CD4-positive, alpha-beta T cell treated with Interleukin-1 beta for 1 hour (primary cell): ENCODE data around the gene C10orf90.
"Not testable (repeated sequence)": the region's sequence is repeated elsewhere in the genome, so short reads cannot be mapped to it uniquely, and the experiment has no call there.

Source experiments
- DNase-seq, 2 donors: peaks; one replicate each; pipeline ENCODE4 v3.0.0-alpha.2; 2020 to 2022

The C10orf90 gene

GRCh38 chr10:126581648-126582046, 88.8 kb downstream of the C10orf90 start:
- DNase-seq, result no peak

DNA sequence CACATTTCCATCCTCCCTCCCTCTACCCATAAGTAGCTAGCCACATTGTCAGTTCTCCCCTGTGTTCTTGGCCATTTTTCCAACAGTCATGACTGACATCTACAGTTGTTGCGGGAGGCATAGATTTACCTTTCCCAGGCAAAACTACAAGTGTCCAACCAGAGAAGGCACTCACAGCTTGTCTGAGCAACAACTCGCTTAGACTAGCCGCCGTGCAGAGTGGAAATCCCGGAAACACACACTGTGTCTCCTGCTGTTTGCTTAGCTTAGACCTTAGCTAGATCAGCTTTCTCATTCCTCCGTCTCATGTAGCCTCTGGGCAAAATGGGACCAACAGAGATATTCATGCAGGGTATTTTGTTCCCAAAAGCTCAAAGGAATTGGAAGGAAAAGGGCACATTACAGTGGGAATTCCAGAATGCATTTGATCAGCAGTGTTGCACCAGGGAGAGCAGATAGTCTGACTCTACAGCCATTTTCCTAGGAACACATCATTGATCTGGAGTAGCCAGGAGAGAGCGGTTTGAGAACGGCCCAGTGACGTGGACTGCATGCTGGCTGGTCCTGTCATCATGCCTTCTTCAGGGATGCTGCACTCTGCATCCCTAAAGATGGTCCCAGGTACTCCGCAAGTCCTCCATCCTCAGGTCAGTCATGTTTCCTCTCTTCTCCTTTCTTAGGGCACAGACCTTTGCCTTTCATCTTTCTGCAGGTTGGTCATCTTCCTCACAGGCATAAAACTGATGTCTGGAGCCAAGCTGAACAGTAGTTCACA, 89.4 kb downstream of the C10orf90 start:
- DNase-seq, result no peak

- no peak for DNase-seq
These were observed 94.2 kb downstream of the C10orf90 start for GRCh38 chr10:126576336-126576735.

- DNase-seq, result no peak
These were observed 99.6 kb downstream of the C10orf90 start for GRCh38 chr10:126570621-126571602.

GRCh38 chr10:126570245-126570570, 100.3 kb downstream of the C10orf90 start:
- DNase-seq, result no peak

DNA sequence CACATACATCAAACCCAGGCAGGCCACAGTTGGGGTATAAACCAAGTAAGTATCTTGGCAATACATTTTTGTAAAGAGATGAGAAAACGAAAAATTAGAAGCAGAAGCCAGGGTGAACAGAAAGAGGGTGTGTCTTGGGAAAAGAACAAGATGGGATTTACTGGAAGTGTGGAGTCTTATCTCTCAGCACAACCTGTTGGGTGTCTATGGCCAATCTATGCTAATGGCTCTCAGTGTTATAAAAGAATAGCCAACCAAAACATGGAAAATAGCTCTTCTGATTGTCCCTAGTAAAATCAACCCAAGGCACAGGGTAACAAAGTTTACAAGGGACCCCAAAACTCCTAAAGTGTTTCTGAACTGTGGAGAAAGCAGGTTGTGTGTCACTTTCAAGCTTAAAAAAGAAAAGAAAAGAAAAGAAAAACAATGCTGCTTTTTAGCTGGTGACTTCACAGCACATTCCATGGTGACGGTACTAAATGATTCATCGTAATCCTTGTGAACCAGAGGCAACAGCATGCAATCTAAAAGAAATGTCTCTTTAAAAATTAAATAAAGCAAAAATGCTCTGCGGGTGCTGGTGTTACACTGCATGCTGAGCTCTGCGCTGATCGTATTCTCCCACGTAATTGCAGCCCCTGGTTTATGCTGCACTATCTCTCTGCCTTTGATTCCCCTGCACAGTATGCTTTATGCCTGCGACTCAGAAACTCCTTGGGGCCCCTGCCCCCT, 100.8 kb downstream of the C10orf90 start:
- DNase-seq, result no peak

DNA sequence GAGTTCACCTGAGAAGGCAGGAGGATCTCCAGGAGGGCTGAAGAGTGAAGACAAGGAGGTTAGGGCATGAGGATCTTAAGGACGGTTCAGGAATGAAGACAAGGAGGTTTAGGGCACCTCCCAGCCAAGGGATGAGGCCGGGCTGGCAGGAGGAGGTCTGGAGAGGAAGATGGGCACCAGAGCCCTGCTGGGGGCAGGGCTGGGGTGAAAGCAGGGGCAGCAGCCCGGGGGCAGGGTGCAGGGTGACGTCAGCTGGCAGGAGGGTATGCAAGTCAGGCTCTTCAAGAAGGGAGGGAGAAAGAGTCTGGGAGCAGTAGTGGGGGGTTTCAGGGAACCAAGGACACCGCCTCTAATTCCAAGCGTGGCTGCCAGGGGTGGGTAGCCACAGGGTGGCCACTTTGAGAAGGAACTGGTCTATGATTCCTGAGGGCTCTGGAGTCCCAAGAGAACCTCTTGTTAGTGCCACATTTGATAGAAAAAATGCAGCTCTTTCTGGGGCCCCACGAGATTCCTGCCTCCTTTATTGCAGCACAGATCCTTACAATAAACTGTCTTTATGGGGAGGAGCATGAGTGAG, 101.6 kb downstream of the C10orf90 start:
- no peak for DNase-seq

GRCh38 chr10:126565871-126566270, 104.6 kb downstream of the C10orf90 start:
- DNase-seq, result no peak

DNA sequence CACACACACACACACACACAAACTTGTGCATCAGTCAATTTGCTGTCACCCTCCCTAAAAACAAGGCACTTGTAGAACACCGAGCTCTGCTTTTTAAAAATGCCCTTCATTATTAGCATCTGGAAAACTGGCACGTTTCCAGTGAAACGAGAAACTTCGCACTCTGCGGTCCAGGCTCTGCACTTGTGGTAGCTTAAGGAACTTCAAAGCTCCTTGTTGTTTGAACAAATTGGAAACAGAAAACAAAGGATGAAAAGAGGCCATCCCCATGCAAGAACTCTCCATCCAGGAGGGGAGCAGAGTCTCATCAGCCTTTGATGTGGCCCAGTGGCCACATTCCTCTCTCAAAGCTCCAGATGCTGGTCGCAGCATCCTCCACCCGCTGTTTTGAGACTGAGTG, 105.1 kb downstream of the C10orf90 start:
- no peak for DNase-seq

DNA sequence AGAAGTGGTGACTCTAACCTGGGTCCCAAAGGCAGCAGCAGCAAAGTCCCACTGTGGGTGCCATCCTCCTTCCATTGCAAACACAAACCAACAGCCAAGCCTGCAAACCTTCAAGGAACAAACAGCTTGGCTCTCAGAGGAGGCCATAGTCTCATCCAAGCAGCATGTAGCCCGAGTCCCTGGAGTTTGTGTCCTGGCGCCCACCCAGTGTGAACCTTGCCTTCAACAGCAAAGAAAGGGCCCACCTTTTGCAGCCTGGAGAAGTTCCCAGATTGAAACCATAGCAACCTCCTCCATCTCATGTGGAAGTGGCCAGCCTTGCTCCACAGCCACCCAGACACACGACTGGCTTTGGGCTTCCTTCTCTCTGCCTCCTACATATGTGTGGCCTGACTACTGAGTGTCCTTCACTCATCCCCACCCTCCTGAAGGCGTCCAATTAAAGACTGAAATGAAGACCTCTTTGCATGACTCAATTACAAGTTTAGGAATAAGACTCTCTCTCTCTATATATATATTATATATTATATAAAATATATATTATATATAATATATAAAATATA, 106.1 kb downstream of the C10orf90 start:
- DNase-seq, result no peak

GRCh38 chr10:126563361-126563760, 107.1 kb downstream of the C10orf90 start:
- DNase-seq, result no peak

- DNase-seq, result no peak
These were observed 108.4 kb downstream of the C10orf90 start for GRCh38 chr10:126561921-126562680.

- no peak for DNase-seq
These were observed 109.1 kb downstream of the C10orf90 start for GRCh38 chr10:126561294-126561920.

- DNase-seq, result no peak
These were observed 111.6 kb downstream of the C10orf90 start for GRCh38 chr10:126558881-126559280.

DNA sequence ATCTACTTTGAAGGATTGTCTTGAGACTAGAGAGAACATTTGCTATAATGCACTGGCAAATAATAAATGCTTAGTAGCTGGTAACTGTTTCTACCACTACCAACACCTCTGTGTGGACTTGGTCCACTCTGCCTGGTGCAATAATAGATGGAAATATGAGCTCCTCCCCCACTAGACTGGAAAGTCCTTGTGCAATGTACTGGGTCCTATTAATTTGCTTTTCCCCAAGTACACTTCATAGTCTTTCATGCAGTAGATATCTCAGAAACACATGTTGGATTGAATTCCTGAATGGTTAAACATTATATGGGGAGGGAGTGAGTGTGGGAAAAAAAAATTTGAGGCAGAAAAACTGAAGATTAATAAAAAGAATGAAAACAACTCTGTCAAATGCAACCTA, 119.3 kb downstream of the C10orf90 start:
- no peak for DNase-seq

- DNase-seq, result not testable (repeated sequence)
These were observed 119.9 kb downstream of the C10orf90 start for GRCh38 chr10:126550586-126550985.

GRCh38 chr10:126549344-126549743, 121.1 kb downstream of the C10orf90 start:
- no peak for DNase-seq

- DNase-seq, result no peak
These were observed 125.9 kb downstream of the C10orf90 start for GRCh38 chr10:126544565-126544964.

DNA sequence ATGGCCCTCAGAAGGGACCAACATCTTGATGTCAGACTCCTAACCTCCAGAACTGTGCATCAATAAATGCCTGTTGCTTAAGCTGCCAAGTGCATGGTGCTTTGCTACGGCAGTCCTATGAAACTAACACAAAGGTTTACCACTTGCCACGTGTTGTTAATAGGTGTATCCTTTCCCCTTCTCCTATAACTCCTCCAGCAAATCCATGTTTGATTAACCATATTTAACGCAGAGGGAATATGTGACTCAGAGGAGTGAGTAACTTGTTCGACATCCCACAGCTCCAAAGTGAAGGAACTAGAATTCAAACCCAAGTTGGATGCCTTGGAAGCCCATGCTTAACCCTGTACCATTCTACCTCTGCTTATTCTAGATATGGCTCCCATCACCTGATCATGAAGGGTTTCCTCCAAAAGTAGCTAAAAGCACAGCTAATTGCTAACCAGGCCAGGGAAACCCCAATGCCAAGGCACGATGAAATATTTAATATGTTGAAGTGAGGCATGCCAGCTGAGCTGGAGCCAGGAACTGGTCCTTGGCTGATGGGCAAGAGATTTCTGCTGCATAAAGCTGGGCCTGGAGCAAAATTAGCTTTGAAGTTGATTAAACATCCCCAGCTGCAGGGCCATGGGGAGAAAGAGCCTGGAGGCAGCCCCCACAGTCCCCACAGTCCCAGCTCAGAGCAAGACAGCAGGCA, 131.9 kb downstream of the C10orf90 start:
- DNase-seq, result no peak

DNA sequence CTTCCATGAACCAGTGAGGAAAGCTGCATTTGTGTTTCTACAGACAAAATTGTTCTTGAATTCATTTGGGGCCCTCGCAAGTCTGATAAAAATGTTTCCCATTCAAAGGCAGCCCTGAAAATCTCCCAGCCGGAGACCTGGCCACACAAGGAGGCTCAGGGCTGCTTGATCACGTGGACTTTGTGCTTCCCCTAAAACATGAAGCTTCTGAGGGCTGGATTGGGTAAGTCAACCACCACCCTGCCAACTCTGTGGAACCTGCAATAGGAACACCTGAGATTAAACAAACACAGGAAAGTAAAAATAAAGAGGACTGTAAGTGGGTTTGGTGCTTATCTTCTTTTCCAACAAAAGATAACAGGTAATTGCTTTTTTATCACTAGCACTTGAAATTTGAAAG, 133.8 kb downstream of the C10orf90 start:
- no peak for DNase-seq

- DNase-seq, result no peak
These were observed 134.3 kb downstream of the C10orf90 start for GRCh38 chr10:126536148-126536547.
